ENCODE results near the gene GNG12. TPM values are rescaled to one million over a fixed set of nuclear protein-coding genes. Genes with fewer than 3 reads are reported as not detected.
"Not testable (repeated sequence)": the region's sequence is repeated elsewhere in the genome, so short reads cannot be mapped to it uniquely, and the experiment has no call there.

The GNG12 gene
- total and polyA plus RNA-seq, 8 donors: 21.7 to 189 (median 59.6) TPM

DNA sequence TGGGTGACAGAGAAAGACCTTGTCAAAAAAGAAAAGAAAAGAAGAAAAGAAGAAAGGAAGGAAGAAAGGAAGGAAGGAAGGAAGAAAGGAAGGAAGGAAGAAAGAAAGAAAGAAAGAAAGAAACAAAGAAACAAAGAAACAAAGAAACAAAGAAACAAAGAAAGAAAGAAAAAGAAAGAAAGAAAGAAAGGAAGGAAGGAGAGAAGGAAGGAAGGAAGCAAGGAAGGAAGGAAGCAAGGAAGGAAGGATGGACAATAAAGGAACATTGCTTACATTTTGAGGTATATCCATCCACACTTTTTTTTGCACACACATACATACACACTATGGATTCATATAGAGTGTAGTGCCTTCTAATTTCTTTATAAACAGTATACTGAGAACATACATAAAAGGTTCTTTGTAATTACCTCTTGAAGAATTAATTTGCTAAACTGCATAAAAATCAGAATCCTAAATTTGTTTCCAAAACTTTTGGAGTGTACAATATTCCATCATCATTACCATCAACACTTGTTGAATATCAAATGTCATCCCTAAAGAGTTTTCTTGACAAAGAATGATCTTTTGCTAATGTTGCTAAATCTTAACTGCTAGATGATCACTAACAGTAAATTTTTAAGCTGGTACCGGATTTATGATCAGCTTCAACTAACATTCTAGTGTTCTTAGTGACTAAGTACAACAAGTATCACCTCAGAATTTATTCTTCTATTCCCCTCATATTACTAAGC, 159.6 kb downstream of the GNG12 start:
- no peak for TF ChIP-seq POLR2A (IDR thresholded peaks at IDR 0.05)
- TF ChIP-seq, protein P1, sequence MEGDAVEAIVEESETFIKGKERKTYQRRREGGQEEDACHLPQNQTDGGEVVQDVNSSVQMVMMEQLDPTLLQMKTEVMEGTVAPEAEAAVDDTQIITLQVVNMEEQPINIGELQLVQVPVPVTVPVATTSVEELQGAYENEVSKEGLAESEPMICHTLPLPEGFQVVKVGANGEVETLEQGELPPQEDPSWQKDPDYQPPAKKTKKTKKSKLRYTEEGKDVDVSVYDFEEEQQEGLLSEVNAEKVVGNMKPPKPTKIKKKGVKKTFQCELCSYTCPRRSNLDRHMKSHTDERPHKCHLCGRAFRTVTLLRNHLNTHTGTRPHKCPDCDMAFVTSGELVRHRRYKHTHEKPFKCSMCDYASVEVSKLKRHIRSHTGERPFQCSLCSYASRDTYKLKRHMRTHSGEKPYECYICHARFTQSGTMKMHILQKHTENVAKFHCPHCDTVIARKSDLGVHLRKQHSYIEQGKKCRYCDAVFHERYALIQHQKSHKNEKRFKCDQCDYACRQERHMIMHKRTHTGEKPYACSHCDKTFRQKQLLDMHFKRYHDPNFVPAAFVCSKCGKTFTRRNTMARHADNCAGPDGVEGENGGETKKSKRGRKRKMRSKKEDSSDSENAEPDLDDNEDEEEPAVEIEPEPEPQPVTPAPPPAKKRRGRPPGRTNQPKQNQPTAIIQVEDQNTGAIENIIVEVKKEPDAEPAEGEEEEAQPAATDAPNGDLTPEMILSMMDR (IDR thresholded peaks at IDR 0.05): no peak
- TF ChIP-seq EP300 (IDR thresholded peaks at IDR 0.05): no peak
- intact Hi-C loops (cut with DNase I; ENCODE audit: low total_unique reads): no loop called here
- WGBS, 5 donors: 87 to 98% (median 92%) methylated on average over 1 of the region's 1 CpG
- H3K4me1 ChIP-seq: peaks cover 0 to 6% (median 2%) of the 10 kb centered on the region in 4 donors
- no peaks in the 10 kb centered on the region for H3K36me3 ChIP-seq
- DNase-seq: no peak
- no peaks in the 10 kb centered on the region for H3K27me3 ChIP-seq
- no peaks in the 10 kb centered on the region for H3K9me3 ChIP-seq
- no peak overlapping the region for H3K27ac ChIP-seq
- H3K4me3 ChIP-seq: no peak overlapping the region

DNA sequence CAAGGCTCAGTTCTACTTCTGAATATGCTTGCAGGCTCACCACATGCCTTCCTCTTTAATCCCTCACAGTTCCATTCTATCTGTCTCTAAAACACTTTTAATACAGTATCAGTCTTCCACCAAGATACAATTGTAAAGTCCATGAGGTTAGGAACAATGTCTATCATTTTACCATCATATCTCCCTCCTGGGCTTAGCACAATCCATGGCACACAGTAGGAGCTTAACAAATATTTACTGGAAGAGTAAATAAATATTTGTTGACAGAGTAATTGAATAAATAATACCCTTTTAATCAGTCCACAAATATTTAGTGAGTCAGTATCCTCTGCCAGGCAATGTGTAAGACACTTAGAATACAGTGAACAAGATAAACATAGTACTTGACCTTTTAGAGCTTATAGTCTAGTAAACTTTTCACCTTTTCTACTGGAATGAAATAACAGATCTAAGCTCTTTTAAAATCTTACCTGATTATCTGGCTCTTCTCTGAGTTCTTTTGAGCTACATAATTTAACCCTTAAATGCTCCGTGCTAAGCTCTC, 160.9 kb downstream of the GNG12 start:
- H3K36me3 ChIP-seq: no peaks in the 10 kb centered on the region
- intact Hi-C loops (cut with DNase I; ENCODE audit: low total_unique reads): no loop called here
- H3K27ac ChIP-seq: no peak overlapping the region
- 89 to 95% (median 92%) methylated on average over 1 of the region's 1 CpG for WGBS, 5 donors
- peaks cover 0 to 6% (median 2%) of the 10 kb centered on the region in 4 donors for H3K4me1 ChIP-seq
- TF ChIP-seq POLR2AphosphoS5 (IDR thresholded peaks at IDR 0.05) (no peak), EP300 (IDR thresholded peaks at IDR 0.05) (no peak), POLR2A (IDR thresholded peaks at IDR 0.05) (no peak)
- TF ChIP-seq, protein P1 (IDR thresholded peaks at IDR 0.05): no peak
- H3K27me3 ChIP-seq: no peaks in the 10 kb centered on the region
- no peak overlapping the region for H3K4me3 ChIP-seq
- no peaks in the 10 kb centered on the region for H3K9me3 ChIP-seq
- no peak for DNase-seq

DNA sequence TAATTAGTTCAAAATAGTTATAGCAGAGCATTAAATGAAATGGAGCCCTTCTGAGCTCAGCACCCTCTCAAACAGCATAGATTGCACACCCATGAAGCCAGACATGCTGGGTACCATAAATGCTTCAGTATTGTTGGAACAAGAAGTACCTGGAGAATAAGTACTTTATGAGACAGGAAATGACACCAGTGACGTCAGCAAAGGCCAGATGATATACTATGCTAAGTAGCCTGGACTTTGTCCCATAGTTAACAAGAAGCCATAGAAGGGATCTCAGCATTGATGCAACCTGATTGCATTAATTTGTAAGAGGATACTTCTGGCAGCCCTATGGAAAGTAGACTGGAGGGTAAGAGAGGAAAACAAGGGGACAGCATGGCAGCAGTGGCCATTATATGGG, 164.6 kb downstream of the GNG12 start:
- Histone ChIP-seq H3K27me3 (no peaks in the 10 kb centered on the region), H3K4me1 (no peaks in the 10 kb centered on the region), H3K27ac (no peak overlapping the region), H3K36me3 (no peaks in the 10 kb centered on the region), H3K9me3 (no peaks in the 10 kb centered on the region), H3K4me3 (no peak overlapping the region)
- peak in 1 of 2 donors; percentile 40 for DNase-seq
- 23 to 43% (median 26%) methylated on average over 1 of the region's 1 CpG for WGBS, 5 donors
- intact Hi-C loops (cut with DNase I; ENCODE audit: low total_unique reads): no loop called here
- TF ChIP-seq POLR2A (IDR thresholded peaks at IDR 0.05) (no peak), POLR2AphosphoS5 (IDR thresholded peaks at IDR 0.05) (no peak), EP300 (IDR thresholded peaks at IDR 0.05) (no peak)
- TF ChIP-seq, protein P1 (IDR thresholded peaks at IDR 0.05): no peak

- no peaks in the 10 kb centered on the region for H3K27me3 ChIP-seq
- DNase-seq: no peak
- H3K9me3 ChIP-seq: no peaks in the 10 kb centered on the region
- H3K27ac ChIP-seq: no peak overlapping the region
- no peak overlapping the region for H3K4me3 ChIP-seq
- H3K36me3 ChIP-seq: no peaks in the 10 kb centered on the region
- H3K4me1 ChIP-seq: no peaks in the 10 kb centered on the region
- intact Hi-C loops (cut with DNase I; ENCODE audit: low total_unique reads): no loop called here
- TF ChIP-seq POLR2A (IDR thresholded peaks at IDR 0.05) (no peak), POLR2AphosphoS5 (IDR thresholded peaks at IDR 0.05) (no peak), EP300 (IDR thresholded peaks at IDR 0.05) (no peak)
- TF ChIP-seq, protein P1 (IDR thresholded peaks at IDR 0.05): no peak
- WGBS, 5 donors: 86 to 95% (median 93%) methylated on average over 5 of the region's 5 CpGs
Observed at GRCh38 chr1:67666636-67667035, 166.6 kb downstream of the GNG12 start.

DNA sequence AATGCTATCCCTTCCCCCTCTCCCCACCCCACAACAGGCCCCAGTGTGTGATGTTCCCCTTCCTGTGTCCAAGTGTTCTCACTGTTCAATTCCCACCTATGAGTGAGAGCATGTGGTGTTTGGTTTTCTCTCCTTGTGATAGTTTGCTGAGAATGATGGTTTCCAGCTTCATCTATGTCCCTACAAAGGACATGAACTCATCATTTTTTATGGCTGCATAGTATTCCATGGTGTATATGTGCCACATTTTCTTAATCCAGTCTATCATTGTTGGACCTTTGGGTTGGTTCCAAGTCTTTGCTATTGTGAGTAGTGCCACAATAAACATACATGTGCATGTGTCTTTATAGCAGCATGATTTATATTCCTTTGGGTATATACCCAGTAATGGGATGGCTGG, 168.0 kb downstream of the GNG12 start:
- H3K27ac ChIP-seq; H3K27me3 ChIP-seq; DNase-seq; H3K4me3 ChIP-seq; H3K36me3 ChIP-seq; H3K9me3 ChIP-seq; H3K4me1 ChIP-seq; intact Hi-C loops (cut with DNase I; ENCODE audit: low total_unique reads): not testable (repeated sequence)

Data from stomach (tissue), 9 donors.